ENCODE results near the gene PLEKHG1. TPM values are rescaled to one million over a fixed set of nuclear protein-coding genes. Genes with fewer than 3 reads are reported as not detected.

PLEKHG1 gene
- total RNA-seq, 6 experiments from 2014 or later, result 8.7 to 20.3 (median 11.8) TPM

- Histone ChIP-seq H3K4me1 (peaks cover 0 to 22% (median 11%) of the 10 kb centered on the region in 4 donors), H3K36me3 (no peaks in the 10 kb centered on the region), H3K4me3 (no peak overlapping the region), H3K27me3 (no peaks in the 10 kb centered on the region), H3K27ac (no peak overlapping the region), H3K9me3 (no peaks in the 10 kb centered on the region)
- TF ChIP-seq CTCF (IDR thresholded peaks at IDR 0.05) (no peak), POLR2A (IDR thresholded peaks at IDR 0.05) (no peak)
- DNase-seq (no peak), ATAC-seq (no peak)
- WGBS (ENCODE audit: insufficient coverage, low coverage, low lambda C conversion rate, missing lambda C conversion rate), result 67% methylated on average over 3 of the region's 5 CpGs
- intact Hi-C loops (cut with DNase I), result no loop called here
Observed at GRCh38 chr6:150624191-150624590, 24.5 kb downstream of the PLEKHG1 start.

DNA sequence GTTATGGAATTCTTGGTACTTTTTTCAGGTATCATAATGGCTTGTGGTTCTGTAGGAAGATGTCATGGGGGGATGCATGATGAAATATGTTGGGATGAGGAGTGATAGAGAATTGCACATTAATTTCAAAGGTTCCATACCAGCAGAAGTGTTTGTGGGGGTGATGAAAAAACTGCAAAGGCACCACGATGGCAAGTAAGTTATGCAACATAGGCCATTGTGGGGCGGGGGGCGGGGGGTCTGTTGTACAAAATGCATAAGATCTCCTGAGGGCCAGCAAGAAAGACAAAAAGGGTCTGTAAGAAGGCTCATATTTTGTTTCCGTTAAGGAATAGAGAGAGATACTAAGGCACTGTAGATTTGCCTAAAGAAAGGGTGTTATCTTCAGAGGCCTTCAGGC is 26.2 kb downstream of the PLEKHG1 start:
- TF ChIP-seq POLR2A (IDR thresholded peaks at IDR 0.05), result no peak
- no peak for TF ChIP-seq CTCF (IDR thresholded peaks at IDR 0.05)
- no peak for DNase-seq
- intact Hi-C loops (cut with DNase I), result no loop called here
- 100% methylated on average over 4 of the region's 4 CpGs for WGBS (ENCODE audit: insufficient coverage, low coverage, low lambda C conversion rate, missing lambda C conversion rate)
- ATAC-seq, result no peak
- Histone ChIP-seq H3K4me3 (no peak overlapping the region), H3K27ac (no peak overlapping the region), H3K4me1 (peaks cover 0 to 34% (median 14%) of the 10 kb centered on the region in 4 donors), H3K27me3 (no peaks in the 10 kb centered on the region), H3K36me3 (no peaks in the 10 kb centered on the region), H3K9me3 (no peaks in the 10 kb centered on the region)

- ATAC-seq, result no peak
- no peak overlapping the region for H3K4me3 ChIP-seq
- no peaks in the 10 kb centered on the region for H3K27me3 ChIP-seq
- intact Hi-C loops (cut with DNase I), result no loop called here
- H3K27ac ChIP-seq, result peak overlapping the region in 1 of 3 donors; percentile 71
- H3K36me3 ChIP-seq, result no peaks in the 10 kb centered on the region
- H3K9me3 ChIP-seq, result no peaks in the 10 kb centered on the region
- DNase-seq, result no peak
- peaks cover 0 to 47% (median 20%) of the 10 kb centered on the region in 4 donors for H3K4me1 ChIP-seq
- no peak for TF ChIP-seq POLR2A (IDR thresholded peaks at IDR 0.05)
- TF ChIP-seq CTCF (IDR thresholded peaks at IDR 0.05), result no peak
Observed at GRCh38 chr6:150627154-150627553, 27.5 kb downstream of the PLEKHG1 start.

- Histone ChIP-seq H3K9me3 (no peaks in the 10 kb centered on the region), H3K36me3 (no peaks in the 10 kb centered on the region), H3K27me3 (no peaks in the 10 kb centered on the region), H3K4me1 (peaks cover 0 to 51% (median 23%) of the 10 kb centered on the region in 4 donors), H3K27ac (peak overlapping the region; percentile 33 to 71 (median 35)), H3K4me3 (no peak overlapping the region)
- DNase-seq, result no peak
- no peak for ATAC-seq
- intact Hi-C loops (cut with DNase I), result no loop called here
- 49% methylated on average over 5 of the region's 5 CpGs for WGBS (ENCODE audit: insufficient coverage, low coverage, low lambda C conversion rate, missing lambda C conversion rate)
- TF ChIP-seq CTCF (IDR thresholded peaks at IDR 0.05) (no peak), POLR2A (IDR thresholded peaks at IDR 0.05) (no peak)
Observed at GRCh38 chr6:150627585-150628025, 27.9 kb downstream of the PLEKHG1 start.

GRCh38 chr6:150628908-150629307 is 29.2 kb downstream of the PLEKHG1 start:
- Histone ChIP-seq H3K4me1 (peaks cover 0 to 62% (median 28%) of the 10 kb centered on the region in 4 donors), H3K27ac (peak overlapping the region; percentile 12 to 84 (median 75)), H3K27me3 (no peaks in the 10 kb centered on the region), H3K4me3 (peak overlapping the region in 1 of 3 donors; percentile 26), H3K9me3 (no peaks in the 10 kb centered on the region), H3K36me3 (no peaks in the 10 kb centered on the region)
- ATAC-seq (peak; percentile 64 to 88 (median 79)), DNase-seq (peak in 1 of 3 donors; percentile 62)
- TF ChIP-seq CTCF (IDR thresholded peaks at IDR 0.05) (no peak), POLR2A (IDR thresholded peaks at IDR 0.05) (no peak)
- intact Hi-C loops (cut with DNase I), result no loop called here
- WGBS (ENCODE audit: insufficient coverage, low coverage, low lambda C conversion rate, missing lambda C conversion rate), result 49% methylated on average over 6 of the region's 6 CpGs

All from right lobe of liver (tissue), 6 donors.